ENCODE data around the gene SLC2A13.
"Not testable (repeated sequence)": the region's sequence is repeated elsewhere in the genome, so short reads cannot be mapped to it uniquely, and the experiment has no call there.

The SLC2A13 gene

GRCh38 chr12:40106202-40106533 lies 287 bp upstream of the SLC2A13 start:
- in situ Hi-C loops (cut with MboI; ENCODE audit: low sequenced_read_pairs) = no loop called here

GRCh38 chr12:40105265-40105514 lies 691 bp downstream of the SLC2A13 start:
- in situ Hi-C loops (cut with MboI; ENCODE audit: low sequenced_read_pairs) = no loop called here

- in situ Hi-C loops (cut with MboI; ENCODE audit: low sequenced_read_pairs) = no loop called here
These were observed 1.2 kb downstream of the SLC2A13 start for GRCh38 chr12:40104461-40105264.

- in situ Hi-C loops (cut with MboI; ENCODE audit: low sequenced_read_pairs) = no loop called here
These were observed 2.8 kb downstream of the SLC2A13 start for GRCh38 chr12:40103043-40103442.

GRCh38 chr12:40101747-40102146 lies 4.1 kb downstream of the SLC2A13 start:
- in situ Hi-C loops (cut with MboI; ENCODE audit: low sequenced_read_pairs) = no loop called here

- in situ Hi-C loops (cut with MboI; ENCODE audit: low sequenced_read_pairs) = no loop called here
These were observed 6.4 kb downstream of the SLC2A13 start for GRCh38 chr12:40099423-40099853.

- in situ Hi-C loops (cut with MboI; ENCODE audit: low sequenced_read_pairs) = no loop called here
These were observed 7.3 kb downstream of the SLC2A13 start for GRCh38 chr12:40098406-40099145.

- in situ Hi-C loops (cut with MboI; ENCODE audit: low sequenced_read_pairs) = no loop called here
These were observed 12.4 kb downstream of the SLC2A13 start for GRCh38 chr12:40093512-40093911.

GRCh38 chr12:40086471-40086870 lies 19.4 kb downstream of the SLC2A13 start:
- in situ Hi-C loops (cut with MboI; ENCODE audit: low sequenced_read_pairs) = no loop called here

GRCh38 chr12:40078266-40078665 lies 27.6 kb downstream of the SLC2A13 start:
- in situ Hi-C loops (cut with MboI; ENCODE audit: low sequenced_read_pairs) = no loop called here

- in situ Hi-C loops (cut with MboI; ENCODE audit: low sequenced_read_pairs) = no loop called here
These were observed 30.4 kb downstream of the SLC2A13 start for GRCh38 chr12:40075458-40075857.

GRCh38 chr12:40068416-40068815 lies 37.5 kb downstream of the SLC2A13 start:
- in situ Hi-C loops (cut with MboI; ENCODE audit: low sequenced_read_pairs) = no loop called here

- in situ Hi-C loops (cut with MboI; ENCODE audit: low sequenced_read_pairs) = no loop called here
These were observed 40.2 kb downstream of the SLC2A13 start for GRCh38 chr12:40065636-40066035.

GRCh38 chr12:40063414-40063813 lies 42.5 kb downstream of the SLC2A13 start:
- in situ Hi-C loops (cut with MboI; ENCODE audit: low sequenced_read_pairs) = no loop called here

GRCh38 chr12:40058721-40059190 lies 47.1 kb downstream of the SLC2A13 start:
- in situ Hi-C loops (cut with MboI; ENCODE audit: low sequenced_read_pairs) = no loop called here

- in situ Hi-C loops (cut with MboI; ENCODE audit: low sequenced_read_pairs) = no loop called here
These were observed 49.5 kb downstream of the SLC2A13 start for GRCh38 chr12:40056373-40056772.

- in situ Hi-C loops (cut with MboI; ENCODE audit: low sequenced_read_pairs) = no loop called here
These were observed 50.1 kb downstream of the SLC2A13 start for GRCh38 chr12:40055776-40056175.

- in situ Hi-C loops (cut with MboI; ENCODE audit: low sequenced_read_pairs) = no loop called here
These were observed 50.7 kb downstream of the SLC2A13 start for GRCh38 chr12:40055228-40055579.

GRCh38 chr12:40054555-40055227 lies 51.2 kb downstream of the SLC2A13 start:
- in situ Hi-C loops (cut with MboI; ENCODE audit: low sequenced_read_pairs) = no loop called here

- in situ Hi-C loops (cut with MboI; ENCODE audit: low sequenced_read_pairs) = no loop called here
These were observed 56.6 kb downstream of the SLC2A13 start for GRCh38 chr12:40049268-40049667.

- in situ Hi-C loops (cut with MboI; ENCODE audit: low sequenced_read_pairs) = not testable (repeated sequence)
These were observed 58.9 kb downstream of the SLC2A13 start for GRCh38 chr12:40047002-40047401.

GRCh38 chr12:40045656-40046055 lies 60.2 kb downstream of the SLC2A13 start:
- in situ Hi-C loops (cut with MboI; ENCODE audit: low sequenced_read_pairs) = no loop called here
